ENCODE measurements around the gene YPEL2. TPM values are rescaled to one million over a fixed set of nuclear protein-coding genes. Genes with fewer than 3 reads are reported as not detected.

Gene YPEL2
- total RNA-seq, 1 donor from 2014 or later: 37.3 TPM

DNA sequence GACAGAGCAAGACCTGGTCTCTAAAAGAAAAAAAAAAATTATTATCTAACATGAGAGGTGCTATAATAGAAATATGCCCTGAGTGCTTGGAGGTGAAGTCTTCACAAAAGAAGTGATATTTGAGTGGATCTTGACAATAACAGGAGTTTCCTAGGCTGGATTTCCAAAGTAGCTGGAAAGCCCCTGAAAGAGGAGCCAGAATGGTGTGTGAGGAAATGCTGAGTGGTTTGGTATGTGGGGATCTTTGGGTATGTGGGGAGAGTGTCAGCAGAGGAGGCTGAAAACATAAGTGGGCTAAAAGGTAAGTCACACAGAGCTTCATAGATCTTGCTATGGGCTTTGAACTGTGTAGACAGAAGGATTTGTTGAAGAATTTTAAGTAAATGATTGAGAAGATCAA lies 100.1 kb downstream of the YPEL2 start:
- peak; percentile 73 for DNase-seq (ENCODE audit: low read depth)

DNA sequence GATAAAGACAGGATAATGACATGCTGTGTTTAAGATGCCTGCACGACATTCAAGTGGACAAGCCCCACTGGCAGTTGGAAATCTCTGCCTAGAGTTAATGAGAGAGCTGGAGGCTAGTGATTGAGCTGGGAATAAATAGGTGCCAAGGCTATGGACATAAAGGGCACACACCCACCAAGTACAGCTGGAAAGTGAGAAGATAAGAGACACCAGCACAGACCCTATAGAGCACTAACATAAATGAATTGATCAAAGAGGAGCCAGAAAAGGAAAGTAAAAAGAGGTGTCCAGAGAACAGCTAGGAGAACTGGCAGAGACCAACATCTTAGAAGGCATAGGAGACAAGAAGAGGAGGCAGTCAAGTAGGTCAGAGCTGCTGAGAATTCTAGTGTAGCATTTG lies 101.2 kb downstream of the YPEL2 start:
- no peak for DNase-seq (ENCODE audit: low read depth)

DNA sequence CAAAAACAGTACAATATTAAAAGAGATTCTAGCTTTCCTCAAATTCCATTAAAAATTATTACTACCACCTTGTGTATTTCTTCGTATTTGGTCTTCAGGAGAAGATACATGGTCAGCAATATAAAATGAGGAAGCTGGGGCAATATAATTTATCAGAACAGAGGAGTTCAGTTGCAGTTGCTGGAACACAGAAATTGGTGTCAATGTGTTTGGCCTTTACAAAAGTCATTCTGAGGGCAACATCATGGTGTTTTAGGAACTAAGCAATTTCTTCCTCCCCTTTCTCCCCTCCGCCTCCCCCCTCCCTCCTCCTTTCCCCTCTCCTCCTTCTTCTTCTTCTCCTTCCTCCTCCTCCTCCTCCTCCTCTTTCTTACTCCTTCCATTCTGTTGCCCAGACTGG lies 102.1 kb downstream of the YPEL2 start:
- DNase-seq (ENCODE audit: low read depth): no peak

DNA sequence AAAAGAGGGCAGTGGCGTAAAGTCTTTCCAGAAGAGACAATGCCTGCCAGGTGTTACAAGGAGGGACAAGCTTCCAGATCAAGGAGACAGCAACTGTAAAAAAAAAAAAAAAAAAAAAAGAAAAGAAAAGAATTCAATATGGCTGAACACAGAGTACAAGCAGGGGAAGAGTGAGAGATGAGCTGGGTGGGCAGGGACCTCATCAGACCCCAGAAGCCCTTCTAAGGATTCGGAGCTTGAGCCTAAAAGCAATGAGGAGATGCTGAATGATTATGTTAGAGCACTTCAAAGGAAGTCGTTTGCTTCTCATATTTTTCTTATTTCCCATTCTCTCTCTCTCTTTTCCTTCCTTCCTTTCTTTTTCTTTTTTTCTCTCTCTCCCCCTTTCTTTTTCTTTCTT lies 103.0 kb downstream of the YPEL2 start:
- DNase-seq (ENCODE audit: low read depth): no peak

DNA sequence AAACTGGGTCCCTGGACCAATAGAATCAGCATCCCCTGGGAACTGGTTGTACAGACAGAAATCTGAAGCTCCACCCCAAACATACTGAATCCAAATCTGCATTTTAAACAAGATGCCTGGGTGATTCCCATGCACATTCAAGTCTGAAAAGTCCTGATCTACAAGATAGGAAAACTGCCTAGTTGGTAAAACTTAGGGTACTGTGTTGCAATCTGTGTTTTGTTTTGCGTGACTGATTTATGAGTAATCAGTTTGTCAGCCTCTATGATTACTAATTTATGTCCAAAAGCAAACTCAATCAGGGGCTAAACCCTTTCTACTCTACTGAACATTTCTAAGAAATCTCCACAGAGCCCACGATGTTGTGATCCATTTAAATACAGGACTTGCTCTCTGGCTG lies 103.8 kb downstream of the YPEL2 start:
- peak; percentile 100 for DNase-seq (ENCODE audit: low read depth)

DNA sequence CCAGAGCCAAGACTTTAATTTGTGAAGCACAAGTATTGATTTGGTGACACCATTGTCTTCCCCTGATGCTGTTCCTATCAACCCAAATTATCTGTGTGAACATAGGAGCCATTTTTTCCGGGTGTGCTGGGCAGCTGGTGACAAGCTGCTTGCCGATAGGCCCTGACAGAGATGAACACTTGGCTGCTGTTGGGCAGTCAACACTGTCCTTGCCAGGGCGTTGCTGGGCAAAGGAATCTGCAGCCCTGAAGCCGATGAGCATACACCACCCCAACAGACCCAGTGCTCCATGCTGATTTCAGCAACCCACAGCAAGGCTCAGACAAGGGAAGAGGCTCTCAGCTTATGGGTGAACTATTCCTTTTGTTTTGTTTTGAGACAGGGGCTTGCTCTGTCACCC lies 105.4 kb downstream of the YPEL2 start:
- DNase-seq (ENCODE audit: low read depth): no peak

DNA sequence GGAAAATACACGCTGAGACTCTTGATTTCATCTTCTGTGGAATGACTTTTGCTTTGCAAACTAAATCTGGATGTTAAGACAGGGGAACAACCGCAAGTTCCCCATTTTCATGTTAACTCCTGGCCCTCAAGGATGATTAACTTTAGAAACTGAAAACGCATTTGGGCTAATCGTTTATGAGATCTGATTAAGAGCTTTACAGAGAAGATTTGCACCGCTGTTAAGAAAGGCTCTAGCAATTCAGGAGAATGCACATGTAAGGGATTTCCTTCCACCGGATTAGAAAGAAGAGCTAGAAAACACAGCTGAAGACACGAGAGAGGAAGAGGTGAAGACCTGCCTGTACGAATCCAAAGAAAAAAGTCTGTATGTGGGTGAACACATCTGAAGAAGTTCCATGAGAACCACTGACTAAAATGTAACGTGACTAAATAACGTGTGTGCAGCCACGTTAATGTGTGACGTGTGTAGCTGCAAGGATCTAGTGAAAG lies 106.4 kb downstream of the YPEL2 start:
- DNase-seq (ENCODE audit: low read depth): no peak

DNA sequence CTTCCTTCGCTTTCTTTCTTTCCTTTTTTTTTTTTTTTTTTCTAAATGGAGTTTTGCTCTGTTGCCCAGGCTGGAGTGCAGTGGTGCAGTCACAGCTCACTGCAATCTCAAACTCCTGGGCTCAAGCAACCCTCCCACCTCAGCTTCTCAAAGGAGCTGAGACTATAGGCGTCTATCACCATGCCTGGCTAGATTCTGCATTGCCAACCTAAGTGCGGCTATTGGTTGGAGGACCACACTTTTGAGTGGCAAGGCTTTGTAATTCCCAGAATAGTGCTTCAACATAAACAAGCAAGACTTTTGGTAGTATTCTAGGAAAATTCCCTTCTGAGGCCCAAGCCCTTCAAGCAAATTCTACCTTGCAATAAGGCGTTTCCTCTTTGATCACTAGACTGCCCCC lies 107.8 kb downstream of the YPEL2 start:
- DNase-seq (ENCODE audit: low read depth): no peak

DNA sequence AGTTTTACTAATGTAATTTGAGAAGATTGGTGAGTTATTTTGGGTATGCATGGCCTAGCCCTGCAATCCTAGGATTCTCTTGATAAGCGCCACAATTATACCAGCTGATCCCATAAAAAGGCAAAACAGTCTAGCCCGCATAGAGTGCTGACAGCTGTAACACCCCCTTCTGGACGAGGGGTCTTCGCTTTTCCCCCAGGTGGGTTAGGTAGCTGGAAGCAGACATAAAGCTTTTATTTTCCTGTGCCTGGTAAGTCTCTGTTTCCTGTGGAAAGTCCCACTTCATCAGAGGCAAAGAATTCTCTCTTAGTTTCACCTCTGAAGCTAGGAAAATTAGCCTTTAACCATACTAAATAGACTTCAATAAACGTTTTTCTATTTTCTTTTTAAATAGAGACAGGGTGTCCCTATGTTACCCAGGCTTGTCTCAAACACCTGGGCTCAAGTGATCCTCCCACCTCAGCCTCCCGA lies 108.3 kb downstream of the YPEL2 start:
- peak; percentile 49 for DNase-seq (ENCODE audit: low read depth)

DNA sequence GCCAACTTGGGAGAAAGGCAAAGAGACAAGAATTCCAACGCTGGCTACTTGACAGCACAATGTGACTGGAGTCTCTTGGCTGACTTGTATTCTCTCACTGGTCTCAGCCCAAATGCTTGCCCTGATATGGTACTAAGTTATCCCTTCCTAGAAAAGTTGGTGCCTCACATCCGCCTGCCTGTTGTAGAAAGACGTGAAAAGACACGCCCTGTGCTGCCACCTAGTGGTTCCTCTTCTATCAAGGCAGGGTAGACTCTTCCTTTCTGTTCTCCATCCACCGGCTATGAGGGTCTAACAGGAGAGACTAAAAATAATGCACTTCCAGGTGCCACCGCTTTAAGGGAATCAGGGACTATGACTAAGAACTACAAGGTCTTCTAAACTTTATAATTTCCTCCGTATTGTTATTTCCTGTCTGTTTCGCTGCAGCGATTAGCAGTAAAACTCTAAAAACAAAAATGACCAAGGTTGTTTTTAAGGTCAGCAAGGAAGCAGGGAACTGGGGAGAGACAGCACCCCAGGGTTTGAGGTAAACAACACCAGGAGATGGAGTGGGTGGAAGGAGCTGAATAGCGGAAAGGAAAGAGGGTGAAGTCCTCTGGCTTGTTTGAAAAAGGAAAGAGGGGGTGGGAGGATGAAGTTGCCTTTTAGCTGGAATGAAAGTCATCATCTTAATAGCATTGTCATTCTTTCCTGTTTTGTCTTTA lies 109.5 kb downstream of the YPEL2 start:
- DNase-seq (ENCODE audit: low read depth): peak; percentile 83

DNA sequence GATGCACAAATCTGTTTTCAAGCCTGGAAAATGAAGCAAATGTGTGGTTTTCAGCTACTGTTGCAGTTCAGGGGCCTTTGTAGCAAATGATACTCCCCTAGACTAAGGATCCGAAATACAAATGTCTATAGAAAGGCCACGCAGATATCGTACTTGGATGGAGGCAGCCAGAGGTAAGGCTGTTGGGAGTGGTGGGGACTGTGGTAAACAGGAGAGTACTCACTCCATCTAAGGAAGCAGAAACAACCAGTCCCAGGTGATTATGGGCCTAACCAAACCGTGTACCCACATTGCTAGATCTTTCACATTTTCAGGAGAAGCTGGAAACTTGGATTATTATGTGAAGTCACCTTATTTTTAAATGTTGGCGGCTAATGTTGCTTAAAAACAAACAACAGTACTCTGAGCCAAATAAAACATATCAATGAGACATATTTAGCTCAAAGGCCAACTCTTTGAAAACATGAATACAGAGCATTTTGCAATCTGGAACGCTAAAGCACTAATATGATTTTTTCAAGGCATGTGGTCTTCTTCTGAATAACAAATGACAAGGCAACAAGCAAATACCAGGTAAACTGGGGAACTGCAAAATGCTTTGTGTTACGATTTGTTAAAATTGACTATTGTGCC lies 110.1 kb downstream of the YPEL2 start:
- no peak for DNase-seq (ENCODE audit: low read depth)

DNA sequence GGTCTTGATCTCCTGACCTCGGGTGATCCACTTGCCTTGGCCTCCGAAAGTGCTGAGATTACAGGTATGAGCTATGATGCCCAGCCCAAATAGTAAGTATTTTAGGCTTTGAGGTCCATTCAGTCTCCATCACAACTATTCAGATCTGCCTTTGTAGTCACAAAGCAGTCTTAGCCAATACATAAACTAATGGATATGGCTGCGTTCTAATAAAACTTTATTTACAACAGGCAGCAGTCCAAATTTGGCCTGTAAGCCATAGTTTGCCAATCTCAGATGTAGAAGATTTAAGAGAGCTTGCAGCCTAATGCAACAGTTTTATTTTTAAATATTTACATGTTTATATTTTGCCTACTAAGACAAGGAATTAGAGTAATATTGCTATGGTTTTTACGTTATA lies 111.7 kb downstream of the YPEL2 start:
- DNase-seq (ENCODE audit: low read depth): no peak

Other genes starting within 250 kb of the YPEL2 start
- 57.2 and 63.4 TPM in 2 replicates for gene TRIM37, start 224.8 kb upstream of the YPEL2 start, total RNA-seq
- gene SKA2, start 176.5 kb upstream of the YPEL2 start, total RNA-seq: 63.3 and 106 TPM in 2 replicates
- 2.4 and 10.2 TPM in 2 replicates for gene PRR11, start 175.9 kb upstream of the YPEL2 start, total RNA-seq
- gene SMG8, start 121.6 kb upstream of the YPEL2 start, total RNA-seq: 21.0 and 25.9 TPM in 2 replicates
- 4.1 and 5.0 TPM in 2 replicates for gene GDPD1, start 111.1 kb upstream of the YPEL2 start, total RNA-seq
- 88.2 and 127 TPM in 2 replicates for gene DHX40, start 234.0 kb downstream of the YPEL2 start, total RNA-seq